GM21515 (cell line): Measurements from ENCODE around the gene KRT37.

ENCODE experiments used
- ATAC-seq: cut with Tn5 transposase; IDR thresholded peaks from one replicate; pipeline ENCODE4 v1.9.1; 2021; ENCODE audit not compliant: unreplicated experiment

Gene KRT37

DNA sequence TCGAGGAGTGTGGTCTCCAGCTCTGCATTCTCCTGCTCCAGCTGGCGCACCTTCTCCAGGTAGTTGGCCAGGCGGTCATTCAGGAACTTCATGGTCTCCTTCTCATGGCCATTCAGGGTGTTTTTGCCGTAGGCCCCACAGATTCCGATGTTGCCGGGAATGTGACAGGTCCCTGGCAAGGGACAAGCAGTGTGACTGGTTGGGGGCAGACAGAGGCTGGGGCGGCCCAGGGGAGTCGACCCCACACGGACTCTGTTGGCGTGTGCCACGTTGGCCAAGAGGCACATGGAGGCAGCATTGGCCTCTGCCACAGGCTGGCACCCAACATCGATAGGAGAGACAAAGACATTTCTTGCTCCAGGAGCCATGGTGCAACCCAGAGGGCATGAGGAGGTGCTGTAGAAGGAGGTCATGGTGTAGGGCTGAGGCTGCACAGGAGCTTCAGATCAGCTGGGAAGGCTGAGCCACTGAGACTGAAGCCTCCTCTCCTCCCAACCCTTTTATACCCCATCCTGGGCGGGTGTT is at the start of gene KRT37:
Gene KRT37 (minus strand): TSS at position 475 of the 525 bp plus-strand sequence. CDS start 62 bp downstream, at position 413.
- no peak for ATAC-seq

DNA sequence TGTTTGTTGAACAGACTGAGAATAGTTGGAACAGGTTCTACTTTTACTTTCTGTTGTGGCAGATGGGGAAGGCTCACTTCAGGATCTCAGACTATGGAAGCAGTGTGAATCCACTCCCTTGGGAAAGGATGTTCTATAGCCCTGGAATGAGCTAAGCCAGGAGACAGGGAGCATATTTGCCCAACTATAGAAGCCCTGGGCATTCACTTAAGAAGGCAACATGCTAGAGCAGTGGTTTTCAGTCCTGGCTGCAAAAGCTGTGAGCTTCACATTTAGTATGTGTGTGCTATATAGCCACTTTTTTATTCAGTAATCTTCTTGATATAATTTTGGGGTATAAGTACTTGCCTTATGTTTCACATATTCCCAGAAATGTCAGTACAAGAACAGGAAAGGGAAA is 44.0 kb upstream of the KRT37 start:
- no peak for ATAC-seq

DNA sequence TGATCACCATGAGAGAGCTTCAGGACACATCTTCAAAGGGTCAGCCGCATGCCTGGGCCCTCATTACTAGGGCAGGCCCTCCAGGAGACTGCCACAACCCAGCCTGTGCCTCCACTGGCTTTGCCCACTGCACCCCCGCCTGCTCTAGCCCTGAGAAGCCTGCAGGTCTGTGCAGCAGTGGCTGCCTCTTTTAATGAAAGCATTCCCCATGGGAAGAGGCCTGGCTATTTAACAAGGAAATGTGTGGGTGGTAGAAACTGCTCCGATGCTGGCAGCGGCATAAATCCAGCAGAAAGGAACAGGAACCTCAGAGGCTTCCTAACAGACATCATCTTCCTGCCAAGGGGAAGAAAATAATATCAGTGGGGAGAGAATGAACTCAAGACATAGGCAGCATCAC is 43.2 kb upstream of the KRT37 start:
- no peak for ATAC-seq

DNA sequence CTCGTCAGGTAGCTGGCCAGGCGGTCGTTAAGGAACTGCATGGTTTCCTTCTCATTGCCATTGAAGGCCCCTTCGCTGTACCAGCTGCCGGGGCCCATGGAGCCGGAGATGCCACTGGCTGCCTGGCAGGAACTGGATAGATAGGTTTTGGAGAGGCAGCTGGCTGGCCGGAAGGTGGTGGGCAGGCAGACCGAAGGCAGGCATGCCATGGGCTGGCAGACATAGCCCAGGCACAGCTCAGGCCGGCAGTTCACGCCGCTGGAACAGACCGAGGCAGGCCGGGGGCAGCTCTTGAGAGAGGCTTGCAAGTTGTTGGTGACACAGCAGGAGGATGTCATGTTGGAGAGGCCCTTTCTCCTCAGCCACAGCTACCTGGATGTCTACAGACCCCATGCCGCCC is 42.6 kb upstream of the KRT37 start, which contains the start of gene KRT32:
Gene KRT32 (minus strand): TSS at position 399 of the 400 bp plus-strand sequence. CDS start 61 bp downstream, at position 338.
- no peak for ATAC-seq

DNA sequence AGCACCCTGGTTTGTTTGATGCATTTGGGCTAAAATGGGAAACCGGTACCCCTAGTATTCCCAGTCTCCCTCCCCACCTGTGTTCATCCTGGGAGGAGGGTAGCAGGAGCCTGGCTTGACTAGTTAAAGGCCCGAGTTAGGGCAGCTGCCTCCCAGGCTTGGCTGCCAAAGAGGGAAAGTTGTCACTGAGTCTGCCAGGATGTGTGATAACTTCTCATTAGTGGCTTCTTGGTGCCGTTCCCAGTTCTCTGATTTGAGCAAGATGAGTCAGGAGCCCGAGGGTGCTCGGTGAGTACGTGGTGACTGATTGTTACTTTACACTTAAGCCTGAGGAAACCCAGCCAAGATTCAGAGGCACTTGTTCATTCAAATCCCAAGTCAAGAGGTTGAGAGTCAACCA is 40.3 kb upstream of the KRT37 start:
- ATAC-seq = no peak

DNA sequence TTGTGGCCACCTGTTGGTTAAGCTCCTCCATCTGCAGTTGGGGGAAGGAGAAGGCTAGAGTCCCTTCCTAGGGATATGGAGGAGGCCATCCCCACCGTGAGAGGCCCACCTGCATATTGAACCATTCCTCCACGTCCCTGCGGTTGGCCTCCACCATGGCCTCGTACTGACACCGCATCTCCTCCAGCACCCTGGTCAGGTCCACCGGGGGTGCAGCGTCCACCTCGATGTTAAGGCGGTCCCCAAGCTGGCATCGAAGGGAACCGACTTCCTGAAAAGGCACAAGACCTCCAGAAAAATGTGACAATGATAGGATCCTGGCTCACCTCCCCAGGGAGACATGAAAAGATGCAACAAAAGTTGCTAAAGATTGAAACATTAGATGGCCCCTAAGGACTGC is 39.8 kb upstream of the KRT37 start:
- ATAC-seq = no peak

DNA sequence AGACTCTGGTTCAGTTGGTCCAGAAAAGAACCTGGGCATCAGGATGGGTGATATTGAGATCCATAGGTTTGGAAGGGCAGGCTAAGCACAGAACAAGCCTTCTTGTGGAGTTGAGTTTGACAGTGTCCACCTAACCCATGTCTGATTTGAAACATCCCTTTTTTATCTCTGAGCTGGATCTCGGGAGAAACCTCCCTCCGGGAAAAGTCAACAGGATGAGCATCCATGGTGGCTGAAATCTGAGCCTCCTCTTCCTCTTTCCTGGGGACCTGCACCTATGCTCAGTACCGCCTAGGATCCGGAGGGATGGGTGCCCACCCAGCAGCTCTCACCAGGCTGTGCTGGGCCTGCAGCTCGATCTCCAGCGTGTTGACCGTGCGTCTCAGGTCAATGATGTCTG is 39.4 kb upstream of the KRT37 start:
- no peak for ATAC-seq

DNA sequence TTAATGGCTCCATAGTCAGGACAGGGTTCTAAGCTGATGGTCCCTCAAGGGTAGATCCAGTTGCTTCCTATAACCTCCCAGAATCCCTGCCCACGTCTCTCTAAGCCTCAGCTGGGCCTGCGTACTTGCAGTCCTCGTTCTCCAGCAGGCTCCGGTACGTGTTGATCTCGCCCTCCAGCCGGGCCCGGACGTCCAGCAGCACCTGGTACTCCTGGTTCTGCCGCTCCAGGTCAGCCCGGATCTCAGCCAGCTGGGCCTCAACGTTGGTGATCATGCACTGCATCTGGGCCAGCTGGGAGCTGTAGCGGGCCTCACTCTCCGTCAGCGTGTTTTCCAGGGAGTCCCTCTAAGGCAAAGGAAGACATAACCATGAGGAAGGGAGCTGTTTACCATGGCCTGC is 38.3 kb upstream of the KRT37 start:
- ATAC-seq = no peak

DNA sequence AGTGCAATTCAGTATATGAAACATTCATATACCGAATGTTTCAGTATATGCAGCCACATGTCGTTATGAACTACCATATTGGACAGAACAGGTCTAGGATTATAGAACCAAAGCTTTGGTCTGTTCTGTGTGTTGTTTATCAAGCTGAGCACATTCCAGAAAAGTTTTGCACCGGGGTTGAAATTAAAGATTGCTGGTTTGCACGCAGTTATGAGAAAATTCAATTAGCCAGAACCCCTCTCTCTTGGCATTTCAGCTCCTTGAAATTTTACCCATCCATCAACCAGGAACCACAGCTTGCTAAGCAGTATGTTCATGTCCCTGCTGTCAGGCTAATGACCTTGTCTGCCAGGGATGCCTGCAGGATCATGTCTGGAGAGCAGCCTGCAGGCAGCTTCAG is 33.3 kb upstream of the KRT37 start:
- ATAC-seq = no peak

DNA sequence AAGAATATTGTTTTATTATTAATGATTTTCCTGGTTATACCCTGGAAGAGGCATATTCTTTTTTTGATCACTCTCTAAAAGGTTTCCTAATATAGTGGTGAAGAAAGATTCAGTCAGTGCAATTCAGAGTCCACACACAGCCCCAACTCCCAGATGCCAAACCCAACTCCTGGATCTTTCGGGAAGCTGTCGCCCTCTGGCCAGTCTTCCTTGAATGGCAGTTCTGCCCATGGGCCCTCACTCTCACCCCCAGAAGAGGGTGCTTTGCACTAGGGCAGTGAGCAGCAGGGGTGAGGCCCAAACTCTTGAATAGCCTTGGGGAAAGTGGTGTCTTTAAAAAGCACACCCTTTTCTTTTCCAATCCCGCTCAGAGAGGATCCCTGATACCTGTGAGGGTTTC is 31.8 kb upstream of the KRT37 start:
- no peak for ATAC-seq

DNA sequence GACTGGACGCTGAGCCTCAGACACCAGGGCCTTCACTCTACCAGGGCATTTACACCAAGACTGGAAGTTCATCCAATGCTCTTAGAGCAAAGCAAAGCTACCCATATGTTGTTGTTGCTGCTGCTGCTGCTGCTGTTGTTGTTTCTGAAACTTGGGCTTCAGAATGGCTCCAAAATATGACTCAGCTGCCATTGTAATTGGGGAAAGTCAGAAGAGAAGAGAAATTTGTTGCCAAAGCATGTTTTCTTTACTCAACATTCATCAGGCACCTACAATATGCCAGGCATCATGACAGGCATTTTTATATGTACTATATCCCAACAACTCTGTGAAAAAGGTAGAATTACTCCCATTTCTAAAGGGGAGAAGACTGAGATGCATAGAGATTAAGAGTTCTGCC is 30.9 kb upstream of the KRT37 start:
- ATAC-seq = no peak

DNA sequence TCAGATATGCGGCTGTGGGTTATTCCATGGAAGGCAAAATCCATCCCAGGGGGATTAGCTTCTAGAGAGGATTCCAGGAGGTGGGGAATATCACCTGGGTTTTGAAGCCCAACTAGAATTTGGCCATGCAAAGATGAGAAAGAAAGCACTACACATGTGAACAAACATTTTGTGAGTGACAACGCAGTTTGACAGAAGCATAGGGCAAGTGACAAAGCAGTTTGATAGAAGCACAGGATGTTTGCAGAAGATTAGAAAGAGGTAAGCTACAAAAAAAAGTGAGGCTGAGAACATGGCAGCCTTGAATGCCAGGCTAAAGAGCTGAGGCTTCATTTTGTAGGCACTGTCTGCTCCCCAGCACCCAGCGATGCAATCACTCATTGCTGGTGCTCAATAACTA is 28.7 kb upstream of the KRT37 start:
- ATAC-seq = no peak

DNA sequence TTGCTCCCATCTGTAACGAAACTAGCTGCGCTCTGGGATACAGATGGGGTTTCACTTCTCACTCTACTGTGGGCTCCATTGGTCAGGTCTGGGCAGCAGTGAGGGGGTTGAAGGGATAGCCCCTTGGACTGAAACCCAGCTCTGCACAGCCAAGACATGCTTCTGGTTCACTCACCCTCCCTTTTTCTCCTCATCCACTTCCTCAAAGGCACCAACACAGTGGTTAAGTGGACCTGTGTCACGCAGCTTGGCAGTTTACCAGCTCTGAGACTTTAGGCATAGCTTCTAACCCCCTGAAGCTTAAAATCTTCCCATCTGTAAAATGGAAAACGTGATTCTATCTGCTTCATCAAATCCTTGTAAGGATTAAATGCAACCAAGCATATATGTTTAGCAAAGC is 27.9 kb upstream of the KRT37 start:
- ATAC-seq = no peak

DNA sequence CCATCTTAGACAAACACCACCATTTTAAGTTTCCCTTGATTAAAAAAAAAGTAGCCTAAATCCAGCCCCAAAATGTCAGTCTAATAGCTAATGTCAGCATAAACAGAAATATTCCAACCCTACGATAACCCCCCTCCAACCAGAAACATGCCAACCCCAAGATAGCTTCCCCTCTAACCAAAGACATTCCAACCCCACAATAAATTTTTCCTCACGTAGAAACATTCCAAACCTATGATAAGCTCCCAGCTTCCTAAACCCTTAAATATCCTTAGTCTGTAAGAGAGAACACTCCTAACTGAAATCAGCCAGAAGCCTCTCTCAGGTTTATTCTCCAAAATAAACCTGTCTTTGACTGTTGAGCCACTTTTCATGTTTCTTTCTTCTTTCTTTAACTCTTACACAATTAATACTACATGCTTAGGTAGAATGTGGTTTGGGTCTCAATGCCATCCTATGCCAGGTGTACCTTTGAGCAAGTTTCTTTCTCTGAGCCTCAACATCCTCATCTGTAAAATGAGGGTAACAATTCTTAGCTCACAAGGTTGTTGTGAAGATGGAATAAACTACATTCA is 26.9 kb upstream of the KRT37 start:
- ATAC-seq = no peak

DNA sequence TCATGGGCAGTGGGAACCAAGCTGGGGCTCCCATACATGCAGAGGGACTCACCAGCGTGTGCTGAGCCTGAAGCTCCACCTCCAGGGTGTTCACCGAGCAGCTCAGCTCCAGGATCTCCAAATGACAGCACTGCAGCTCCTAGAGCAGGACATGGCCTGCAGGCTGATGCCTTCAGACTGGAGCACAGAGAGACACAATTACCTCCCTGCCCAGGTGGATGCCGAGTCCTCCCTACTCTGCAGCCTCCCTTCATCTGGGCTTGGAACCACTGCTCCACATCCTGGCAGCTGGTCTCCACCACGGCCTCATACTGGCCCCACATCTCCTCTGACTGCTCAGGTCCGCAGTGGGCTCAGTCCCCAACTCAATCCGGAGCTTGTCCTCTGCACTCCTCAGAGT is 24.6 kb upstream of the KRT37 start:
- no peak for ATAC-seq

DNA sequence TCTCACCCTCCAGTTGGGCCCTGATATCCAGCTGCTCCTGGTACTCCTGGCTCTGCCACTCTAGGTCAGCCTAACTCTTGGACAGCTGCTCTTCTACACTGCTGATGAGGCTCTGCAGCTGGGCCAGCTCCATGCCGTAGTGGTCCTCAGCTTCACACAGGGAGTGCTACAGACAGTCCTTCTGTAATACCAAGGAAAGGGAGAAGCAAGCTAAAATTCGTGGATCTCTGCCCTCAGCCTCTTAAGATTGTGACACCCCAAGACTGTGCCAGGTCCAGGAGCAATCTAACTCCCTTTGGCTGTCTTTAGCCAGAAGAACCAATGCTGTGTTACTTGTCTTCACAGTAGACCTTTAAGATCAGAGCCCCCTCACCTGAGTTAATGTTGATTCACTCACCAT is 24.1 kb upstream of the KRT37 start:
- ATAC-seq = no peak

DNA sequence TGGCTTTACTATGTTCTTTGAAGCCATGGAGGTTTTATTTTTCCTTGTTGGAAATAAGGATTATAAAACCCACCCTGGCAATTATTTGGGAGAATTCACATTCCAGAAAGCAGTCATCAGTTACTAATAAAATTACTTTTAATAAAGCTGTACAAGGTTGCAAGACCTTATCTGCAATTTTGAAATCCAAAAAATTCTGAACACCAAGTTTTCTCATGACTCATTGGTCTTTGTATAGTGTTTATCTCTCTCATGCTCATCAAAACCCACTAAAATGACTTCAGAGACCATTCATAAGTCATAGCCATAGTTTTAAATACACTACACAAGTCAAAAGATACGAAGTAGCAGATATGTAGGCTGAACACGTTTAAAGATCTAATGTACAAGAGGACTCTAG is 22.4 kb upstream of the KRT37 start:
- no peak for ATAC-seq

DNA sequence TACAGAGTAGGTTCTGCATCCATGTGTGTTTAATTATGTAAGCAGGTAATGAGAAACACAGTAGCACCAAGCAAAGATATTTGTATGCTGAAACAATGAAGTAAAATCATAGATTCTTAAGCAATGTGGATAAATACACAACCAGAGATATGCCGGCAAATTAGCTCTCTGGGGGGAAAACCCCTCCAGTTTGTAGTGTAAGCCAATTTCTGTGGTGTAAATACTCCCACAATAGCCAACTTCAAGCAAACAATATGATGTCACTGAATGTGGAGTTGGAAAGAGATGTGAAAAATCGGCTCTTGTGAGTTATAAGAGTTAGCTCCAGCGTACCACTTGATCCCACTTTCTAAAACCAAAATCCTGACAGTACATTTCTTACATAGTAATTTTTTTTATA is 20.3 kb upstream of the KRT37 start:
- ATAC-seq = no peak

DNA sequence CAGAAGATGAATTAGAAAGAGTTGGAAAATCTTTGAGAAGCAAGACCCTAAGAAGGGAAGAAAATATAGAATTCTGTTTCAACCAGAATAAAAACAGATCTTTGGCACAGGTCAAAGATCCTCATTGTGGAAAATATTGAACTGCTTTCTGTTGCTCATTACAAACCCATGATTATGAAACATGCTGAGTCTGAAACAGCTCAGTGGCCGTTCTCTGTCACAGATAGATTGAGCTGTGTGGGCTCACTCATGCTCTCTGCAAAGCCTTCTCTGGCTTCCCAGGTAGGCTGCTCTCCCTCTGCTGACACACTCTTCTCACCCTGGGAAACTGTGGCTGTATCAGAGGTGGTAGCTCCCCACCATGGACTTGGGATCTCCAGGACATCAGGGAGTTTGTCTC is 19.8 kb upstream of the KRT37 start:
- ATAC-seq = no peak

DNA sequence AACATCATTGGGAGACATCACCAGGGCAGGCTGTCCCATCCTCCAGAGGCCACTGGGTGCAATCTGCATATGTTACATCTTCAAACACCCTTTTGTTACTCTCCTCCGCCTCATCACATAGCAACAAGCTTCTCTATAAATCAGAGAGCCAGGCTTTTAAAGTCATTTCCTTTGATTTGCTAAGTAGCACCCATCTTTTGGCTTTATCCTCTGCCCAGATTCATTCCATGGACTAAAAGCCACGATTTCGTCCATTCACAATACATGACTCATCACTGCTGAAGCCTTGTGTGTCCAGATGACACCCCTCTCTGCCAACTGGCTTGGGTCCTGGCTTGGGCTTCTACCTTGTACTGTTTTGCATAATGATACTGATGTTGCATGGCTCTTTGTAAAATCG is 18.4 kb upstream of the KRT37 start:
- no peak for ATAC-seq

DNA sequence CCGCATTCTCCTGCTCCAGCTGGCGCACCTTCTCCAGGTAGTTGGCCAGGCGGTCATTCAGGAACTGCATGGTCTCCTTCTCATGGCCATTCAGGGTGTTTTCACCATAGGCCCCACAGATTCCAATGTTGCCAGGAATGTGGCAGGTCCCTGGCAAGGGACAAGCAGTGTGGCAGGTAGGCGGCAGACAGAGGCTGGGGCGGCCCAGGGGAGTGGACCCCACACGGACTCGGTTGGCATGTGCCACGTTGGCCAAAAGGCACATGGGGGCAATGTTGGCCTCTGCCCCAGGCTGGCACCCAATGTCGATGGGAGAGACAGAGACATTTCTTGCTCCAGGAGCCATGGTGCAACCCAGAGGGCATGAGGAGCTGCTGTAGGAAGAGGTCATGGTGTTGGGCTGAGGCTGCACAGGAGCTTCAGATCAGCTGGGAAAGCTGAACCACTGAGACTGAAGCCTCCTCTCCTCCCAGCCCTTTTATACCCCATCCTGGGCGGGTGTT is 16.2 kb upstream of the KRT37 start, which contains the start of gene KRT38:
Gene KRT38 (minus strand): TSS at position 453 of the 503 bp plus-strand sequence. CDS start 62 bp downstream, at position 391.
- no peak for ATAC-seq

DNA sequence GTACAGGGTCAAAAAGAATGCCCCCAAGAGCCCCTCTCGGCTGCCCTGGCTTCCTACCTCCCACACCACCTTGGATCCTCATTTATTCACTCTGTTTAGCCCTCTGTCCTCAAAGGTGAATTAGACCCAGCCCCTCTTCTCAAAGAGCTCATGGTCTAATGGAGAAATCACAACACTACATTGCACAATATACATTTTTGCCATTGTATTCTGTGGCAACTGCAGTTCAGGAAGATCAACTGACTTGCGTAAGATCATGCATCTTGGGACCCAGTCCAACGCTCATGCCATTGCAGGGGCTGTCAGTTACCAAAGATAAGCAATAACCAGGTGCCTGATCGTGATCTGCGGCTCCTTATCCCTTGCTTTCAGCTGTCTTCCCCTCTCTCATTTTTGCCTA is 15.0 kb upstream of the KRT37 start:
- ATAC-seq = no peak

DNA sequence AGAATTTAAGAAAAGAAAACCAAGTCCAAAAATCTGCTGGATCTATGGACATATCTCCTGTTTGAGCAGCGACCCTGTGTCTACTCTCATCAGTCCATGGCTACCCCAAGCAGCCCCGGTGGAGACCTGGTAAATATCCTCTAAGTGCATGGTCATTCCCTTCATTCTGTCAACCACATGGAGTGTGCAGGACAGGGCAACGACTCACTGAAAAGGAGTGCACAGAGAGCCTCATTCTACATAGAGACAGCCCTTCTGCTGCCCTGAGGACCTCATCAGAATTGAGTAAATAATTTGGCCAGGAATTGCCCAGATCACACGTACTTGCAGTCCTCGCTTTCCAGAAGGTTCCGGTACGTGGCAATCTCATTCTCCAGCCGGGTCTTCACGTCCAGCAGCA is 13.4 kb upstream of the KRT37 start:
- ATAC-seq = no peak
